Measurements from ENCODE around the gene OPN1MW.
A peak's percentile ranks its signal among the peaks of the same experiment; 100 is the strongest.
"Not testable (repeated sequence)": the region's sequence is repeated elsewhere in the genome, so short reads cannot be mapped to it uniquely, and the experiment has no call there.

OPN1MW gene

GRCh38 chrX:154182296-154182695 is at the start of gene OPN1MW:
TSS of gene OPN1MW (plus strand) at chrX:154182596. CDS start at chrX:154182678, 82 bp downstream.
- H3K27ac ChIP-seq (ENCODE audit: low read length); H3K36me3 ChIP-seq (ENCODE audit: control insufficient read depth, insufficient read depth, low read length); DNase-seq (ENCODE audit: low read depth, low spot score); H3K27me3 ChIP-seq (ENCODE audit: control insufficient read depth, insufficient read depth, low read length); H3K4me3 ChIP-seq (ENCODE audit: low read length); H3K4me1 ChIP-seq (ENCODE audit: control insufficient read depth, insufficient read depth, low read length); H3K9me3 ChIP-seq (ENCODE audit: control insufficient read depth, insufficient read depth, low read length): not testable (repeated sequence)
- WGBS (ENCODE audit: insufficient coverage, insufficient read length), result no CpG with 5 or more reads among the region's 14 CpGs

- no peak for DNase-seq (ENCODE audit: low read depth, low spot score)
- WGBS (ENCODE audit: insufficient coverage, insufficient read length), result no CpG with 5 or more reads among the region's 7 CpGs
- H3K27me3 ChIP-seq (ENCODE audit: control insufficient read depth, insufficient read depth, low read length), result no peaks in the 10 kb centered on the region
- no peak overlapping the region for H3K4me3 ChIP-seq (ENCODE audit: low read length)
- H3K36me3 ChIP-seq (ENCODE audit: control insufficient read depth, insufficient read depth, low read length), result no peaks in the 10 kb centered on the region
- no peaks in the 10 kb centered on the region for H3K4me1 ChIP-seq (ENCODE audit: control insufficient read depth, insufficient read depth, low read length)
- H3K27ac ChIP-seq (ENCODE audit: low read length), result no peak overlapping the region
- no peaks in the 10 kb centered on the region for H3K9me3 ChIP-seq (ENCODE audit: control insufficient read depth, insufficient read depth, low read length)
These were observed 46.8 kb upstream of the OPN1MW start for GRCh38 chrX:154135458-154136229.

GRCh38 chrX:154136627-154137161 is 45.7 kb upstream of the OPN1MW start:
- no peaks in the 10 kb centered on the region for H3K27me3 ChIP-seq (ENCODE audit: control insufficient read depth, insufficient read depth, low read length)
- H3K4me3 ChIP-seq (ENCODE audit: low read length), result no peak overlapping the region; the same call in 1 of the 2 replicates
- WGBS (ENCODE audit: insufficient coverage, insufficient read length), result no CpG with 5 or more reads among the region's 44 CpGs
- no peak overlapping the region for H3K27ac ChIP-seq (ENCODE audit: low read length)
- peak; percentile 45 for DNase-seq (ENCODE audit: low read depth, low spot score)
- no peaks in the 10 kb centered on the region for H3K36me3 ChIP-seq (ENCODE audit: control insufficient read depth, insufficient read depth, low read length)
- H3K9me3 ChIP-seq (ENCODE audit: control insufficient read depth, insufficient read depth, low read length), result no peaks in the 10 kb centered on the region
- no peaks in the 10 kb centered on the region for H3K4me1 ChIP-seq (ENCODE audit: control insufficient read depth, insufficient read depth, low read length)

GRCh38 chrX:154138857-154139256 is 43.5 kb upstream of the OPN1MW start:
- Histone ChIP-seq H3K27ac (ENCODE audit: low read length) (no peak overlapping the region), H3K27me3 (ENCODE audit: control insufficient read depth, insufficient read depth, low read length) (no peaks in the 10 kb centered on the region), H3K36me3 (ENCODE audit: control insufficient read depth, insufficient read depth, low read length) (no peaks in the 10 kb centered on the region), H3K4me3 (ENCODE audit: low read length) (no peak overlapping the region), H3K9me3 (ENCODE audit: control insufficient read depth, insufficient read depth, low read length) (no peaks in the 10 kb centered on the region), H3K4me1 (ENCODE audit: control insufficient read depth, insufficient read depth, low read length) (no peaks in the 10 kb centered on the region)
- no peak for DNase-seq (ENCODE audit: low read depth, low spot score)
- no CpG with 5 or more reads among the region's 10 CpGs for WGBS (ENCODE audit: insufficient coverage, insufficient read length)

- Histone ChIP-seq H3K9me3 (ENCODE audit: control insufficient read depth, insufficient read depth, low read length) (no peaks in the 10 kb centered on the region), H3K4me1 (ENCODE audit: control insufficient read depth, insufficient read depth, low read length) (no peaks in the 10 kb centered on the region), H3K36me3 (ENCODE audit: control insufficient read depth, insufficient read depth, low read length) (no peaks in the 10 kb centered on the region), H3K4me3 (ENCODE audit: low read length) (no peak overlapping the region), H3K27ac (ENCODE audit: low read length) (no peak overlapping the region), H3K27me3 (ENCODE audit: control insufficient read depth, insufficient read depth, low read length) (no peaks in the 10 kb centered on the region)
- WGBS (ENCODE audit: insufficient coverage, insufficient read length), result no CpG with 5 or more reads among the region's 12 CpGs
- DNase-seq (ENCODE audit: low read depth, low spot score), result no peak
These were observed 42.2 kb upstream of the OPN1MW start for GRCh38 chrX:154140206-154140605.

GRCh38 chrX:154140742-154141141 is 41.7 kb upstream of the OPN1MW start:
- H3K36me3 ChIP-seq (ENCODE audit: control insufficient read depth, insufficient read depth, low read length), result no peaks in the 10 kb centered on the region
- no peaks in the 10 kb centered on the region for H3K27me3 ChIP-seq (ENCODE audit: control insufficient read depth, insufficient read depth, low read length)
- no peak overlapping the region for H3K4me3 ChIP-seq (ENCODE audit: low read length)
- H3K27ac ChIP-seq (ENCODE audit: low read length), result no peak overlapping the region
- no peak for DNase-seq (ENCODE audit: low read depth, low spot score)
- no peaks in the 10 kb centered on the region for H3K9me3 ChIP-seq (ENCODE audit: control insufficient read depth, insufficient read depth, low read length)
- WGBS (ENCODE audit: insufficient coverage, insufficient read length), result no CpG with 5 or more reads among the region's 10 CpGs
- H3K4me1 ChIP-seq (ENCODE audit: control insufficient read depth, insufficient read depth, low read length), result no peaks in the 10 kb centered on the region

- Histone ChIP-seq H3K9me3 (ENCODE audit: control insufficient read depth, insufficient read depth, low read length) (no peaks in the 10 kb centered on the region), H3K4me1 (ENCODE audit: control insufficient read depth, insufficient read depth, low read length) (no peaks in the 10 kb centered on the region), H3K36me3 (ENCODE audit: control insufficient read depth, insufficient read depth, low read length) (no peaks in the 10 kb centered on the region), H3K27me3 (ENCODE audit: control insufficient read depth, insufficient read depth, low read length) (no peaks in the 10 kb centered on the region), H3K4me3 (ENCODE audit: low read length) (no peak overlapping the region), H3K27ac (ENCODE audit: low read length) (no peak overlapping the region)
- no peak for DNase-seq (ENCODE audit: low read depth, low spot score)
- no CpG with 5 or more reads among the region's 8 CpGs for WGBS (ENCODE audit: insufficient coverage, insufficient read length)
These were observed 40.0 kb upstream of the OPN1MW start for GRCh38 chrX:154142386-154142785.

- Histone ChIP-seq H3K4me1 (ENCODE audit: control insufficient read depth, insufficient read depth, low read length) (no peaks in the 10 kb centered on the region), H3K27ac (ENCODE audit: low read length) (no peak overlapping the region), H3K36me3 (ENCODE audit: control insufficient read depth, insufficient read depth, low read length) (no peaks in the 10 kb centered on the region), H3K4me3 (ENCODE audit: low read length) (no peak overlapping the region), H3K9me3 (ENCODE audit: control insufficient read depth, insufficient read depth, low read length) (no peaks in the 10 kb centered on the region), H3K27me3 (ENCODE audit: control insufficient read depth, insufficient read depth, low read length) (no peaks in the 10 kb centered on the region)
- DNase-seq (ENCODE audit: low read depth, low spot score), result no peak
- WGBS (ENCODE audit: insufficient coverage, insufficient read length), result no CpG with 5 or more reads among the region's 23 CpGs
These were observed 39.2 kb upstream of the OPN1MW start for GRCh38 chrX:154142950-154143745.

- not testable (repeated sequence) for DNase-seq (ENCODE audit: low read depth, low spot score); H3K27ac ChIP-seq (ENCODE audit: low read length); H3K27me3 ChIP-seq (ENCODE audit: control insufficient read depth, insufficient read depth, low read length); H3K4me3 ChIP-seq (ENCODE audit: low read length); H3K9me3 ChIP-seq (ENCODE audit: control insufficient read depth, insufficient read depth, low read length); H3K36me3 ChIP-seq (ENCODE audit: control insufficient read depth, insufficient read depth, low read length); H3K4me1 ChIP-seq (ENCODE audit: control insufficient read depth, insufficient read depth, low read length)
- WGBS (ENCODE audit: insufficient coverage, insufficient read length), result no CpG with 5 or more reads among the region's 15 CpGs
These were observed 38.4 kb upstream of the OPN1MW start, which contains the start of gene OPN1LW for GRCh38 chrX:154144010-154144409. TSS of gene OPN1LW (plus strand) at chrX:154144243. CDS start at chrX:154144284, 41 bp downstream.

GRCh38 chrX:154151030-154151429 is 31.4 kb upstream of the OPN1MW start:
- H3K9me3 ChIP-seq (ENCODE audit: control insufficient read depth, insufficient read depth, low read length); DNase-seq (ENCODE audit: low read depth, low spot score); H3K4me3 ChIP-seq (ENCODE audit: low read length); H3K27me3 ChIP-seq (ENCODE audit: control insufficient read depth, insufficient read depth, low read length); H3K36me3 ChIP-seq (ENCODE audit: control insufficient read depth, insufficient read depth, low read length); H3K4me1 ChIP-seq (ENCODE audit: control insufficient read depth, insufficient read depth, low read length); H3K27ac ChIP-seq (ENCODE audit: low read length): not testable (repeated sequence)
- no CpG with 5 or more reads among the region's 6 CpGs for WGBS (ENCODE audit: insufficient coverage, insufficient read length)
